ENCODE data around the gene PSTPIP1.

PSTPIP1 gene

GRCh38 chr15:76998663-76999285 is 3.8 kb downstream of the PSTPIP1 start:
- DNase-seq (ENCODE audit: low spot score), result no peak

- no peak for DNase-seq (ENCODE audit: low spot score)
These were observed 5.1 kb downstream of the PSTPIP1 start for GRCh38 chr15:76999996-77000395.

GRCh38 chr15:77001351-77001750 is 6.4 kb downstream of the PSTPIP1 start:
- DNase-seq (ENCODE audit: low spot score), result no peak

GRCh38 chr15:77001966-77002365 is 7.0 kb downstream of the PSTPIP1 start:
- DNase-seq (ENCODE audit: low spot score), result no peak

GRCh38 chr15:77002436-77002835 is 7.5 kb downstream of the PSTPIP1 start:
- DNase-seq (ENCODE audit: low spot score), result no peak

GRCh38 chr15:77002954-77003912 is 8.3 kb downstream of the PSTPIP1 start:
- DNase-seq (ENCODE audit: low spot score), result peak; percentile 64

GRCh38 chr15:77004189-77004588 is 9.3 kb downstream of the PSTPIP1 start:
- DNase-seq (ENCODE audit: low spot score), result no peak

GRCh38 chr15:77009176-77009575 is 14.2 kb downstream of the PSTPIP1 start:
- no peak for DNase-seq (ENCODE audit: low spot score)

- DNase-seq (ENCODE audit: low spot score), result no peak
These were observed 14.9 kb downstream of the PSTPIP1 start for GRCh38 chr15:77009646-77010311.

GRCh38 chr15:77010312-77010686 is 15.4 kb downstream of the PSTPIP1 start:
- no peak for DNase-seq (ENCODE audit: low spot score)

GRCh38 chr15:77010857-77011256 is 15.9 kb downstream of the PSTPIP1 start:
- DNase-seq (ENCODE audit: low spot score), result peak; percentile 38

GRCh38 chr15:77012117-77012712 is 17.3 kb downstream of the PSTPIP1 start:
- DNase-seq (ENCODE audit: low spot score), result no peak

GRCh38 chr15:77012868-77013267 is 17.9 kb downstream of the PSTPIP1 start:
- DNase-seq (ENCODE audit: low spot score), result peak; percentile 50

- peak; percentile 88 for DNase-seq (ENCODE audit: low spot score)
These were observed 18.8 kb downstream of the PSTPIP1 start for GRCh38 chr15:77013776-77014131.

- no peak for DNase-seq (ENCODE audit: low spot score)
These were observed 19.5 kb downstream of the PSTPIP1 start for GRCh38 chr15:77014132-77015081.

GRCh38 chr15:77015646-77016320 is 20.9 kb downstream of the PSTPIP1 start:
- no peak for DNase-seq (ENCODE audit: low spot score)

GRCh38 chr15:77016321-77016695 is 21.4 kb downstream of the PSTPIP1 start:
- DNase-seq (ENCODE audit: low spot score), result no peak

GRCh38 chr15:77017091-77017660 is 22.2 kb downstream of the PSTPIP1 start:
- no peak for DNase-seq (ENCODE audit: low spot score)

GRCh38 chr15:77017761-77018720 is 23.1 kb downstream of the PSTPIP1 start:
- no peak for DNase-seq (ENCODE audit: low spot score)
